Stimulated activated CD4-positive, alpha-beta T cell treated with anti-CD3 and anti-CD28 coated beads, Interleukin-12 subunit alpha, Interleukin-12 subunit beta, amount 100 ng/mL, for 24 hours (primary cell): ENCODE measurements around the gene ASPSCR1.

Experiments used
- DNase-seq, 2 experiments: peaks; one replicate each; pipeline ENCODE4 v3.0.0-alpha.2; 2020; ENCODE audit warnings: low read depth in 2 of 2

The ASPSCR1 gene

DNA sequence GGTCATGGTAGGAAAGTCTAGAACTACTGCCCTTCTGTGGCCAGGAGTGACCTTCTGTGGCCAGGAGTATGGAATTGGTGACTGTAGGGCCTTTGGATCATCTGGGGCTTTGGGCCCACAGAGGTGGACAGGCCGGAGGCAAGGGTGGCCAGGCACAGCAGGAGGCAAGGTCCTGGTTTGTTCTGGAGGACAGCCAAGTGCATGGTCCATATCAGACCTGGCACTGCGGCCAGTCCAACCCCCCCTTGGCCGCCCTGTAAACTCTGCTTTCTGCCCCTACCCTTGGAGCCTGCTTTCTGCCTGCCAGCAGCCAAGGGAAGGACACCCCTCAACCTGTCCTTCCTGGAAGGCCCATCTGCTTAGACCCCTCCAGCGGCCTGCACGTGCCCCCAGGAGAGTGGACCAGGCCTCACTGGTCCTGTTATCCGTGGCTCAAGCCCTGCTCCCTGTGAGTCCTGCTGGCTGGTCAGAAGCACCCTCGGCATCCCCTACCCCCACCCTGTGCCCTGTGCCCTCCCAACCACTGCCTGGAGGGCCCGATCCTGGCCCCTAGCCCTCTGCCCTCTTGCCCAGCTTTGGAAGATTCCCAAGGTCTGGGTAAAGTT, 62.4 kb downstream of the ASPSCR1 start:
- no peak for DNase-seq

DNA sequence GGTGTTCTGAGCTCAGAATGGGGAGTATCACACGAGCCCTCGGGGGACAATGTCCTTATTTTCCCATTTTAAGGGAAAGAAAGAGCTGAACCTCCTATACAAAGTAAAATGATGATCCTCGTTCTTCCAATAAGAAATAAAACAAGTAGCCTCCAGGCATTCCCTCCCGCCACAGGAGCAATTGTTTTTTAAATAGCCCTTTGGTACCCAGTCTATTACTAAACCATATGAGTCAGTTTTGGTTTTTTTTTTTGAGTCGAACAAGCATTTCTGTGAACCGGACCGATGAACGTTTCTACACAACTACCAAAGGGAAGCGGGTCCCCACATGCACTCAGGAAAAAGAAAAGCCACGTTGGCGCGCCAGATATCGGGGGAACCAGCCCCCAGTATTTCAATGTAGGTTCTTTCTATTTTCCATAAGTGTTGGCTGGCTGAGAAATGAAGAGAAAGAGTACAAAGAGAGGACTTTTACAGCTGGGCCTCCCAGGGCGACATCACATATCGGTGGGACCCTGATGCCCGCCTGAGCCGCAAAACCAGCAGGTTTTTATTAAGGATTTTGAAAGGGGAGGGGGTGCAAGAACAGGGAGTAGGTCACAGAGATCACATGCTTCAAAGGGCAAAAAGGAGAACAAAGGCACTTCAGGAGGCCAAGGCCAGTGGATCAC, 63.9 kb downstream of the ASPSCR1 start:
- DNase-seq: no peak

DNA sequence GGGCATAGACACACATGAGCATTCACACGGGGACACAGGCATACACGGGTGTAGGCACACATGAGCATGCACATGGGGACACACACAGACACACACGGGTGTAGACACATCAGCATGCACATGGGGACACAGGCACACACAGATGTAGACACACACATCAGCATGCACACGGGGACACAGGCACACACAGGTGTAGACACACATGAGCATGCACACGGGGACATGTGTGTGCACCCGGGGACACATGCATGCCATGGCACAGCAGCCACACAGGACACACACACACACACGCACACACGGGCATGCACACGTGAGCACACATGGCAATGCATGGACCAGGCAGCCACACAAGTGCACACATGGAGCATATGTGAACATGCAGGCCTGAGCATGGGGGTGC, 65.2 kb downstream of the ASPSCR1 start:
- no peak for DNase-seq

DNA sequence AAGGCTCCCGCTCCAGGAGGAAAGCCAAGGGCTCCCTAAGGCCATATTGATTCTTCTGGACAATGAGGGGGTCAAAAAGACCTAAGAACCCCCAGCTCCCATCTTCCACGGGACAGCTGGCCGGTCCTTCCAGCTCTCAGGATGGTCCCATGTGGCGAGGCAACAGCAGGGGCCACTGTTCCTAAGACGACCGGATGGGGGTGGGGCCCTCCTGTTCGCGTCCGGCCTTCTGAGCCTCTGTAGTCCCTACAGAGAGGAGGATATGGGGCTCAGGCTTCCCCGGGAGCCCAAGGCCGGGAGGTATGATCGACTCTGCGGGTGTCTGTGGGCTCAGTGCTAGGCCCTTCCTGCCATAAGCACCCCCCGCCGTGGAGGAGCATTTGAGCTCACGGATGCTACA, 66.1 kb downstream of the ASPSCR1 start:
- DNase-seq: no peak

DNA sequence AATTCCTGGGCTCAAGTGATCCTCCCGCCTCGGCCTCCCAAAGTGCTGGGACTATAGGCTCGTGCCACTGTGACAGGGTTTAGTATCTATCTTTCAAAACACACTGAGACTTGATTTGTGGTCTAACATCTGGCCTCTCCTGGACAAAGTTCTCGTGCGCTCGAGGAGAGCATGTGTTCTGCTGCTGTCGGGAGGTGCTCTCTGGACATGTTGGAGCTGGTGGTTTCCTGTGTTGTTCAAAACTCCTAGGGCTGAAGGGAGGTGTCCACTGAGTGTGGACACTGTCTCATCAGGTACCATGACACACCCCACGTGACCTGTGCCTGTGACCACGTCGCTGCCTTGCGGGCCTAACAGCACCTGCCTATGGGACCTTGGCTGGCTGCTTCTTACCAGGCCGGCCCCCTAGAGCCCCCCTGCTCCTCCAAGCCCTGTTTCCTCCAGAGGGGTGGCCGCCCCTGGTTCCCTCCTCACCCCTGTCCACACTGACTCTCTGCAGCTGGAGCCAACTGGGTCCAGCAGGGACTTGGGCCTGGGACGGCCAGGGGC, 68.6 kb downstream of the ASPSCR1 start:
- DNase-seq: no peak

DNA sequence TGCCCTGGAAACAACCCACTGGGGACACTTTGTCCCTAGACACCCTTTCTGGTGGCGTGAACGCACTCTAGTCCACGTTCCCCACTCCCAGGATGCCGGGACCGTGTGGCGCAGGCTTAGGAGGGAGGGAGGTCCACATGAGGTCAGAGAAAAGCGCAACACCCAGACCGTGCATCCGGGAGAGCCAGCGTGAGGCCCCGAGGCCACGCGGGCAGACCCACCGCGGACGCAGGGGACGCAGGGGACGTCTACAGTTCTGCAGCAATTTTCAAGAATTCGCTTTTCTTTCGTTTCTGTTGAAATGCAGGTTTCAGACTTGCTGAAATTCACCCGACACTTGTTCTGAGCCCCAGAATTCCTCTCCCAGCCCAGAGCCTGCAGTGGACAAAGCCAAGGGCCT, 69.5 kb downstream of the ASPSCR1 start:
- no peak for DNase-seq

DNA sequence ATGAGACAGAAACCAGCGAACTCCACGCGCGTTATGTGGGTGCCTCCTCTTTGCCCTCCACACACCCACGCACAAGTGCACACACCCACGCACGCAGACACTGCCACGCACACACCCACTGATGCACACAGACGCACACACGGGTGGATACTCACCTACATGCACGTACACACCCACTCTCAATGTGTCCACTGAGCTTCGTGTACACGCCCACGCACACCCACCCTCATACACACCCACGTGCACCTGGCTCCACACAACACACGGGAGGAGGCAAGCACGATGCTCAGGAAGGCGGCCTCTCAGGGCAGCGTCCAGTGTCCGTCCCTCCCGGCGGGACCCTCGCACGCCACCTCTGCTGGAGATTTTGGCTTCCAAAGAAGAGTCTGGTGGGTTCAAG, 70.0 kb downstream of the ASPSCR1 start:
- no peak for DNase-seq

DNA sequence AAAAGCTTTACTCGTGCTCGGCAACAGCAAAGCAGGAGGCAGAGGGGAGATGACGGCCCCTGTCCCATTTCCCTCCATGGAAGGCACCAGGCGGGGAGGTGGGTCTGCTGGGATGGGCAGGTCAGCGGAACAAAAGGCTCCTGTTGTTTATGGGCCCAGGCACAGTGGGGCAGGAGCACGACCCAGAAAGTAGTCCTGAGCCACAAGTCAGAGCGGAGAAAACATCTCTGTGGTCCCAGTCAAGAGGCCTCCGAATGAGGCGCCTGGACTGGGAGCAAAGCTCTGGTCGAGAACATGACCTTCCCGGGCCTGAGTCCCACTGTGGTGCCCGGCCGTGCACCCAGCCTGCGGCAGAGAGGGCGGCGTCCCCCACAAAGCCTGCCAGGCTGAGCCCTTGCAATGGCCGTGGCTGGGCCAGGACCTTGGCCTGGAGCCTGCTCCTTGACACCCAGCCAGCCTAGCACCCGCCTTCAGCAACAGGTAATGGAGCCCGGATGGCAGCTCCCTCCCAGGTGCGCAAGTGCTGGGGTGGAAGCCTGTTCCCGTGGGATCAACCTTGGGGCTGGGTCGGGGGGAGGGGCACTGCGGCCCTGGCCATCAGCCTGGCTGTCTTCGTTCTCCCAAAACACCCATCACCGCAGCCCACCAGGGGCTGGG, 70.6 kb downstream of the ASPSCR1 start:
- no peak for DNase-seq

DNA sequence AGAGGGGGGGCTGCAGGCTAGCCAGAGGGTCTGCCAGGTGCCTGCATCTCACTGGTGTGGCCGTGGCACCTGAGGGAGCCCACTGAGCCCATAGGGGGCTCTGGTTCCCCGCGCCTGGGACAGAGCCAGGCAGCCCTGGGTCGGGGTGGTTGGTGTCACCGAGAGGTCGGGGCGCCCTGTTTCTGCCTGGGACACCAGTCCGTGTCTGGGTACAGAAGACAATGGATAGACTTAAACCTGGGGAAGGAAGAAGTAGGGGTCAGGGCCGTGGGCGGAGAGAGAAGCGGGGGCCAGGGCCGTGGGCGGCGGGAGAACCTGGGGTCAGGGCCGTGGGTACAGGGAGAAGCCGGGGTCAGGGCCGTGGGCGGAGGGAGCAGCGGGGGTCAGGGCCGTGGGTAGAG, 71.1 kb downstream of the ASPSCR1 start:
- DNase-seq: no peak

DNA sequence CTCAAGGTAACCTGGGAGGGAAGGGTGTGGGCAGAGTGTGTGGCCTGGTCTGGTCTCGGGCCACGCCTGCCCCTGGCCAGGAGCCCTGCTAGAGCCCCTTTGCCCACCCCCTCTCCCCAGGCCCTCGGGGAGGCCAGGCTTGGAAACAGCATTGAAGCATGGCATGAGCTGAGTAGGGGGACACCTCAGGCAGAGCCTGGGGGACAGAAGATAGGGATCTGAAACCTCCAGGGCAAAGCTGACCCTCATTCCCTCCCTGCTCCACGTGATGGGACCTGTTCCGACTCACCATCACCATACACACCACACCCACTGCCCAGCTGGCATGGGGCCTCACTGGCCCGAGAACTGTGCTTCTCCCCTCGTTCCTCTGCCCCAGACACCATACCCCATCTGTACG, 71.7 kb downstream of the ASPSCR1 start:
- no peak for DNase-seq

DNA sequence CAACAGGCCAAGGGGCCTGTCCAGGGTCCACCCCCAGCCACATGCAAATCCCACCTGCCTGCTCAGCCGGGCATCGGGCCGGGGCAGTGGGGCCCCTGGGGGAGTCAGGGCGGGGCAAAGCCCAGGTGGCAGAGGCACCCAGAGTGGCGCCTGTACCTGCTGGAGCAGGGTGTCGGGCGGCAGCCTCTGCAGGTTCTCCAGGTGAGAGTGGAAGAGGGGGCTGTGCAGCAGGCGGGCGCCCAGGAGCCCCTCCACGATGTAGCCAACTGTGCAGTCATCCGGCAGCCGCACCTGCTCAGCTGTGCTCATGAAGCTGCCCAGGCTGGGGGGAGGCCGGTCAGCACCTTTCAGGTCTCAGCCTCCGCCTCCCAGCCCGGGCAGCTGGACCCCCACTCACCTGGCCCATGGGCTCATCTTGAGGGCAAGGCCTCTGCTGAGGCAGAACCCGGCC, 72.1 kb downstream of the ASPSCR1 start:
- no peak for DNase-seq

DNA sequence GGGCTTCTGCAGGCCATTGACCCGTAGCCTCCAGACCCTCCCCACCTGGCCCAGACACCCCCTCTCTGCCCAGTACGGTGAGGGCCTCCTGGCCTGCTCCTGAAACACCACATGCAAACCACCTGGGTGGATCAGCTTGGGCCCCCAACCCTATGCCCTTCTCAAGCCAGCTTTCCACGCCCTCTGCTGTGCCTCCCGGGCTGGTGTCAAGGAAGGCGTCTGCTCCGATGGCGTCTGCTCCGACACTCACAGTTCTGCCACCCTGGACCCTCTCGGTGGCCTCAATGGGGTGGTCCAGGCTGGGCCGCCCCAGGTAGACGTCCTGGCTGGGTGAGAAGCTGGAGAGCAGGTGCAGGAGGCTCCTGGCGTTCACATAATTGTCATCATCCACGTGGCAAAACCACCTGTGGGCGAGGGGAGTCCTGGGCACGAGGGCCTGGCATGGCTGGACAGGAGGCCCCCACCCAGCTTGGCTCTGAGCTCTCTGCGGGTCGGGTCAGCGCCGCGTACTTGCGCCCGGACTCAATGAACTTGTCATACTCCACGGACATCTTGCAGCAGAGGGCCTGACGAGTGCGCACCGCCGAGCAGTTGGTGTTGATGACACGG, 72.8 kb downstream of the ASPSCR1 start:
- no peak for DNase-seq

DNA sequence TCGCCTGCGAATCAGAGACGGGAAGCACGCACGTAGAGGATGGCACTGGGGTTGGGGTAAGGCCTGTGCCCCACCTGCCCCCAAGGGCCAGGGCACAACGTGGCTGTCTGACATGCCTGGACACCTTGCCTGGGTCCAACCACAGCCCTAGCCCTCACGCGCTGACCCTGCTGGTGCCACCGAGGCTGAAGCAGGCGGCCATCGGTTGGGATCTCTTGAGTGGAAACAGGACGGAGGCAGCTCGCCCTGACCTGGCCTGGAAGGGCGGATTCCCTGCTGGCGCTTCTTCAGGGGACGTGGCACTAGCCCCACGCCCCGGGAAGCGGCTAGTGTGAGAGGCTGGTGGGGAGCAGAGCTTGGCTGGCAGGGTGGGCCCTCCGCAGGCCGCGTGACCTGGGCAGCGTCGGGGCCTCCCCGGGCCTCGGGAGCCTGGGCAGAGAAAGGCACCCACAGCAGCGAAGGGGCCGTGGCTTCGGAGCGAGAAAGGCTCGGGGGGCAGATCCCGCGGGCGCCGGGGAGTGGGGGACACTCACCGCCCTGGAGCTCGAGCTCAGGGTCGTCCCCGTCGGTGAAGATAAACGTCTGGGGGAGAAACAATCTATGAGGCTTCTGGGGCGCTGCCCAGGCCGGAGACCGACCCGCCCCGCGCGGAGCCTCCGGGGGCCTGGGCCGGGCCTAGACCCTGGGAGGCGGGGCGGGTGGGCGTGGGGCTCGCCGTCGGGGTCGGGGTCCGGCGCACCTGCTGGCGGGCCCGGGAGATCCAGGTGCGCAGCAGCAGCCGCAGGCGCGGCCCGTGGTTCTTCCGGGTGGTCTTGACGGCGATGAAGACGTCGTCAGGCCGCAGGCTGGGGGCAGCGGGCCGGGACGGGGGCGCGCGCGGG, 73.6 kb downstream of the ASPSCR1 start:
- DNase-seq: no peak

DNA sequence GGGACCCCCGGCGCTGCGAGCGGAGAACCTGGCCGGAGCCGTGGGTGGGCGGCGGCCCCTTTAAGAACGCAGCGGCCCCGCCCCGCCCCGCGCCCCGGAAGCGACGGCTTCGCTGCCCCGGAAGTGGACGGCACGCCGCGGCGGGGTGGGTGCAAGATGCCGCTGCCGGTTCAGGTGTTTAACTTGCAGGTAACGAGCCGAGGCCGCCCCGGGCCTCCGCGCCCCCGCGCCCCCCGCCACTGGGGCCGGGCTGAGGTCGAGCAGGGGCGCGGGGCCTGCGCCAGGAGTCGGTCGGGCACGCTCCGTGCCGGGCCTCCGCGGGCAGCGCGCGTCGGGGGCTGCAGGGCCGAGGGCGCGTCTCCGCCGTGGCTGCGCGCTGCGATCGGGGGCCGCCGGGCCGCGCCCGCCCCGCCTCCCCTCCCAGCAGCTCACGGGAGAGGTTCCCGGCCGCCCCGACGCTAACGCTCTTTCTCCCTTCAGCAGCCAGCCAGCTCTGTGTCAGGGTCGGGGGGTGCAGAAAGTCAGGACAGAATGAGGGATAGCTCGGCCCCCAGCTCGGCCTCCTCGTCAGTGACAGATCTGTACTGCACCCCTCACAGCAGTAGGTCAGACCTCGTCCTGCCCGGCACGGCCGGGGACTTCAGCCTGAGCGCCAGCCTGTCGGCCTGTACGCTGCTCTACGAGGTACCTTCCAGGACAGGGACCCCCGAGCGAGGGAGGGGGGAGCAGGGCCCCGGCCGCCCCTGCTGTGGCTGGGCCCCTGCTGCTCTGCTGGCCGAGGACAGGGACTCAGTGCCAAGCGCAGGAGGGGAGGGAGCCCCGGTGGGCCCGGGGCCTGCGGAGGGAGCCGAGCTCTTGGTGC, 74.6 kb downstream of the ASPSCR1 start, which contains the start of the genes GPS1 and RFNG:
Gene GPS1, plus strand, starts transcription at position 123 of the 862 bp plus-strand sequence. Its CDS starts 34 bp downstream, at position 157.
Gene RFNG, minus strand, starts transcription at position 36 of the 862 bp plus-strand sequence. CDS start 45 bp downstream, outside the sequence.
- DNase-seq: peak; percentile 68 to 80

DNA sequence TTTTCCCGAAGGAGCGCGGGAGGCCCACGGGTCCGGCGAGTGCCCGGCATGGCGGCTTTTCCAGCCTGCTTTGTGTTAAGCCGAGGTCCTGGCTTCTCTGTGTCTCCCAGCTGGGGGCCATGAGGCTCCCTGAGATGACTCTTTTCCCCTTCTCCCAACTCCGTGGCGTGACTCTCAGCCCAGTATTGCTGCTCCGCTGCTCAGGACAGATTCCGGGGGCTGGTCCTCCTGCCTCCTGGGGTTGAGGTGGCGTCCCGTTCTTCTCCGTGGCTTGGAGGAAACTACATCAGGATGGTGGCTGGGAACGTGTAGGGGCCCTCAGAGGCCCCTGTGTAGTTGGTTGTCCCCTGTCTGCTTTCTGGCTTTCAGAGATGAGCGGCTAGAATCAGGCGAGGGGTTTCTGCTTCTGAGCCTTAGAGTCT, 75.2 kb downstream of the ASPSCR1 start:
- no peak for DNase-seq

DNA sequence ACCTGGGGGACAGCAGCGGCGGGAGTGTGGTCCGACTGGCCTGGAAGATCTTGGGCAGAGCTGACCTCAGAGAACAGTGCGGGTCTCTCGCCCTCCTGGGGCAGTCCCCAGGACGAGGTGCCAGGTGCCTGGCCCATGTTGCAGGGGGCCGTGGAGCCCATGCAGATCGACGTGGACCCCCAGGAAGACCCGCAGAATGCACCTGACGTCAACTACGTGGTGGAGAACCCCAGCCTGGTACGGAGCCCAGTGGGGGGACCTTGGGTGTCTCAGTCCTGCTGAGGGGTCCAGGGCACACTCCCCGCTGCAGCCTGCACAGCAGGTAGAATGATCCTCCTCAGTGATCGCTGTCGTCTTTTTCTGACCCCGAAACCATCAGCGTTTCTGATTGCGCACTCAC, 75.7 kb downstream of the ASPSCR1 start:
- no peak for DNase-seq

DNA sequence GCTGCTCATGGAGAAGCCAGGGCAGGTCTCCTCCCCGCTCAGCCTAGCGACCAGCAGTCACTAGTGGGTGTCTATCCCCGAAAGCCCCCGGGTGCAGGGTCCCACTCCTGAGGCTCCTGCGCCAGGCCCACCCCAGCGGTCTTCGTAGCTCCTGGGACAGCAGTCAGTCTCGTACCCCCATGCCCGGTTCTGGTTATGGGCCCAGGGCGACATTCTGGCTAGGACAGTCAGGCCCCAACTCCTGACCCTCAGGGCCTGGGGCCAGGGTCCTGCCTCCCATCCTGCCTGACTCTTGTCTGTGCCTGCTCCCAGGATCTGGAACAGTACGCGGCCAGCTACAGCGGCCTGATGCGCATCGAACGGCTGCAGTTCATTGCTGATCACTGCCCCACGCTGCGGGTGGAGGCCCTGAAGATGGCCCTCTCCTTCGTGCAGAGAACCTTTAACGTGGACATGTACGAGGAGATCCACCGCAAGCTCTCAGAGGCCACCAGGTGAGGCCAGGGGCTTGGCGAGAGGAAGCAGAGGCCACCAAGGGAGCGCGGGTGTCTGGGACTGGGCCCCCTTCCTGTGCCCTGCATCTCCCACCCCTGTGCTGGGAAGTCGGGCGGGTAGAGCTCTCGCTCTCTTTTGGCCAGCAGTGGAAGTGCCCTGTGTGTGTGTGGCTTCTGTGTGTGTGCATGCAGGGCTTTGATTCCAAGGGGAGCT, 76.3 kb downstream of the ASPSCR1 start:
- DNase-seq: no peak

DNA sequence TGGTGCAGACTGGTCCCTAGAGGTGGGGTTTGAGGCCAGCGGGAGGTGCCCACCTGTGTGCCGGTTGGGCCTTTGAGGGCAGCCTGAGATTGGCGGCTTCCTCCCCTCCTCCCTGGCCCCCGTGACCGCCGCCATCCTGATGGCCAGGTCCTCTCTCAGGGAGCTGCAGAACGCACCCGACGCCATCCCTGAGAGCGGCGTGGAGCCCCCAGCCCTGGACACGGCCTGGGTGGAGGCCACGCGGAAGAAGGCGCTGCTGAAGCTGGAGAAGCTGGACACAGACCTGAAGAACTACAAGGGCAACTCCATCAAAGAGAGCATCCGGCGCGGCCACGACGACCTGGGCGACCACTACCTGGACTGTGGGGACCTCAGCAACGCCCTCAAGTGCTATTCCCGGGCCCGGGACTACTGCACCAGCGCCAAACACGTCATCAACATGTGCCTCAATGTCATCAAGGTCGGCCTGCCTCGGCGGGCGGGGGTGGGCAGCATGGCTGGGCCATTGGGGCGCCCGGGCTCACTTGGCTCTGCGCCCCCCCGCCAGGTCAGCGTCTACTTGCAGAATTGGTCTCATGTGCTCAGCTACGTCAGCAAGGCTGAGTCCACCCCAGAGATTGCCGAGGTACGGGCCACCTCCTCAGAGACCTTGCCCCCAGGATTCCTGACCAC, 77.1 kb downstream of the ASPSCR1 start:
- DNase-seq: no peak
